Adipocyte (in vitro differentiated cells): ENCODE results near the gene ITGB2.

Source experiments
- DNase-seq: peaks from one replicate; pipeline ENCODE4 v3.0.0-alpha.2; 2015; ENCODE audit warnings: low read depth
- H3K27me3 ChIP-seq: replicated peaks from 2 replicates; pipeline ENCODE4 v1.7.0; 2013; ENCODE audit warnings: mild to moderate bottlenecking, low read length, moderate library complexity; ENCODE audit not compliant: control insufficient read depth, insufficient read depth
- H3K36me3 ChIP-seq: 2 replicates; pipeline ENCODE4 v1.7.0; 2013; ENCODE audit warnings: low read length, mild to moderate bottlenecking, moderate library complexity; ENCODE audit not compliant: control insufficient read depth, insufficient read depth, severe bottlenecking
- H3K4me1 ChIP-seq: 2 replicates; pipeline ENCODE4 v1.7.0; 2013; ENCODE audit warnings: mild to moderate bottlenecking, low read length, moderate library complexity; ENCODE audit not compliant: control insufficient read depth, insufficient read depth
- H3K4me3 ChIP-seq: 2 replicates; pipeline ENCODE4 v1.7.0; 2013; ENCODE audit warnings: mild to moderate bottlenecking, low read length, moderate library complexity
- H3K9ac ChIP-seq: 2 replicates; pipeline ENCODE4 v1.7.0; 2013; ENCODE audit warnings: mild to moderate bottlenecking, low read length, moderate library complexity
- H3K9me3 ChIP-seq: 2 replicates; pipeline ENCODE4 v1.7.0; 2013; ENCODE audit warnings: mild to moderate bottlenecking, low read length, moderate library complexity; ENCODE audit not compliant: control insufficient read depth

Gene ITGB2

GRCh38 chr21:44946254-44947041 is 25.7 kb upstream of the ITGB2 start:
- DNase-seq = no peak
- H3K36me3 ChIP-seq = peaks cover 28% of the 10 kb centered on the region
- H3K4me1 ChIP-seq = peaks cover 11% of the 10 kb centered on the region
- no peak overlapping the region for H3K9ac ChIP-seq
- no peaks in the 10 kb centered on the region for H3K27me3 ChIP-seq
- no peaks in the 10 kb centered on the region for H3K9me3 ChIP-seq
- no peak overlapping the region for H3K4me3 ChIP-seq

GRCh38 chr21:44944596-44944995 is 23.9 kb upstream of the ITGB2 start:
- no peak overlapping the region for H3K4me3 ChIP-seq
- H3K9me3 ChIP-seq = no peaks in the 10 kb centered on the region
- H3K9ac ChIP-seq = no peak overlapping the region
- DNase-seq = no peak
- H3K36me3 ChIP-seq = peaks cover 25% of the 10 kb centered on the region
- H3K27me3 ChIP-seq = no peaks in the 10 kb centered on the region
- peaks cover 15% of the 10 kb centered on the region for H3K4me1 ChIP-seq

- Histone ChIP-seq H3K9ac (no peak overlapping the region), H3K36me3 (peaks cover 25% of the 10 kb centered on the region), H3K27me3 (no peaks in the 10 kb centered on the region), H3K9me3 (no peaks in the 10 kb centered on the region), H3K4me3 (no peak overlapping the region), H3K4me1 (peaks cover 19% of the 10 kb centered on the region)
- no peak for DNase-seq
Observed at GRCh38 chr21:44943686-44944550, 23.2 kb upstream of the ITGB2 start.

- no peak for DNase-seq
- Histone ChIP-seq H3K36me3 (peaks cover 25% of the 10 kb centered on the region), H3K4me3 (no peak overlapping the region), H3K9ac (no peak overlapping the region), H3K9me3 (no peaks in the 10 kb centered on the region), H3K27me3 (no peaks in the 10 kb centered on the region), H3K4me1 (peaks cover 20% of the 10 kb centered on the region)
Observed at GRCh38 chr21:44943005-44943685, 22.4 kb upstream of the ITGB2 start.

- DNase-seq = no peak
- Histone ChIP-seq H3K4me3 (no peak overlapping the region), H3K36me3 (peaks cover 25% of the 10 kb centered on the region), H3K4me1 (peaks cover 20% of the 10 kb centered on the region), H3K9me3 (no peaks in the 10 kb centered on the region), H3K9ac (no peak overlapping the region), H3K27me3 (no peaks in the 10 kb centered on the region)
Observed at GRCh38 chr21:44942566-44942965, 21.9 kb upstream of the ITGB2 start.

GRCh38 chr21:44941567-44941966 is 20.9 kb upstream of the ITGB2 start:
- Histone ChIP-seq H3K36me3 (peaks cover 21% of the 10 kb centered on the region), H3K9me3 (no peaks in the 10 kb centered on the region), H3K9ac (peak overlapping the region; percentile 95), H3K27me3 (no peaks in the 10 kb centered on the region), H3K4me1 (peaks cover 20% of the 10 kb centered on the region), H3K4me3 (peak overlapping the region; percentile 99)
- no peak for DNase-seq

GRCh38 chr21:44940116-44940631 is 19.5 kb upstream of the ITGB2 start:
- Histone ChIP-seq H3K36me3 (peaks cover 17% of the 10 kb centered on the region), H3K27me3 (no peaks in the 10 kb centered on the region), H3K4me1 (peaks cover 20% of the 10 kb centered on the region), H3K4me3 (peak overlapping the region; percentile 99), H3K9ac (peak overlapping the region; percentile 95), H3K9me3 (no peaks in the 10 kb centered on the region)
- DNase-seq = peak; percentile 61

- peaks cover 20% of the 10 kb centered on the region for H3K4me1 ChIP-seq
- no peaks in the 10 kb centered on the region for H3K27me3 ChIP-seq
- no peaks in the 10 kb centered on the region for H3K9me3 ChIP-seq
- peak within 1 kb of the TSS; percentile 99 for H3K4me3 ChIP-seq
- peaks cover 12% of the 10 kb centered on the region for H3K36me3 ChIP-seq
- DNase-seq = peak; percentile 90
- peak within 1 kb of the TSS; percentile 95 for H3K9ac ChIP-seq
Observed at GRCh38 chr21:44939532-44940115, 18.9 kb upstream of the ITGB2 start, which contains the start of gene SLX9. TSS of gene SLX9 (plus strand) at chr21:44940029. CDS start at chr21:44940058, 29 bp downstream.

- no peaks in the 10 kb centered on the region for H3K9me3 ChIP-seq
- H3K4me3 ChIP-seq = peak overlapping the region; percentile 99
- H3K27me3 ChIP-seq = peaks cover 4% of the 10 kb centered on the region
- no peak for DNase-seq
- H3K4me1 ChIP-seq = peaks cover 20% of the 10 kb centered on the region
- peaks cover 5% of the 10 kb centered on the region for H3K36me3 ChIP-seq
- H3K9ac ChIP-seq = peak overlapping the region; percentile 95
Observed at GRCh38 chr21:44938772-44939531, 18.3 kb upstream of the ITGB2 start.

GRCh38 chr21:44935533-44935927 is 14.8 kb upstream of the ITGB2 start:
- peaks cover 4% of the 10 kb centered on the region for H3K27me3 ChIP-seq
- H3K36me3 ChIP-seq = no peaks in the 10 kb centered on the region

More at GRCh38 chr21:44935533-44935927, 14.8 kb upstream of the ITGB2 start:
- H3K4me1 ChIP-seq = peaks cover 20% of the 10 kb centered on the region
- no peak overlapping the region for H3K9ac ChIP-seq
- no peak for DNase-seq
- H3K9me3 ChIP-seq = no peaks in the 10 kb centered on the region
- H3K4me3 ChIP-seq = no peak overlapping the region
